GM23338 (cell line): Measurements from ENCODE around the gene HOXB5. TPM values are rescaled to one million over a fixed set of nuclear protein-coding genes. Genes with fewer than 3 reads are reported as not detected.

Experiments used
- ATAC-seq: fragments of 200-7000 bp; cut with Tn5 transposase; 3 replicates; pipeline ENCODE4 v1.9.1; 2020
- DNase-seq: peaks from one replicate; pipeline ENCODE4 v3.0.0-alpha.2; 2015; ENCODE audit warnings: low spot score
- H2AFZ ChIP-seq: fragments of 200-600 bp; sonication (generic); 2 replicates; pipeline ENCODE4 v1.8.0; 2016; ENCODE audit warnings: antibody characterized with exemption, mild to moderate bottlenecking, moderate library complexity
- H3F3A ChIP-seq: fragments of 200-600 bp; sonication (generic); replicated peaks from 2 replicates; pipeline ENCODE4 v1.8.0; 2017; ENCODE audit warnings: antibody characterized with exemption, mixed run types, low read depth
- H3K27ac ChIP-seq: fragments of 200-600 bp; sonication (generic); 2 replicates; pipeline ENCODE4 v1.6.1; 2016; ENCODE audit warnings: low read depth
- H3K27me3 ChIP-seq: fragments of 200-600 bp; sonication (generic); 2 replicates; pipeline ENCODE4 v1.8.0; 2016; ENCODE audit warnings: mild to moderate bottlenecking, mixed run types, moderate library complexity; ENCODE audit not compliant: insufficient read depth
- H3K36me3 ChIP-seq: fragments of 200-600 bp; sonication (generic); 2 replicates; pipeline ENCODE4 v1.8.0; 2016; ENCODE audit warnings: mild to moderate bottlenecking; ENCODE audit not compliant: insufficient read depth
- H3K4me1 ChIP-seq: fragments of 200-600 bp; sonication (generic); 2 replicates; pipeline ENCODE4 v1.8.0; 2016; ENCODE audit warnings: mild to moderate bottlenecking, moderate library complexity; ENCODE audit not compliant: insufficient read depth
- H3K4me2 ChIP-seq: fragments of 200-600 bp; sonication (generic); 2 replicates; pipeline ENCODE4 v1.7.1; 2017; ENCODE audit warnings: mixed run types
- H3K4me3 ChIP-seq: fragments of 200-600 bp; sonication (generic); 2 replicates; pipeline ENCODE4 v1.6.1; 2016; ENCODE audit warnings: mixed run types
- H3K79me2 ChIP-seq: fragments of 200-600 bp; sonication (generic); replicated peaks from 2 replicates; pipeline ENCODE4 v1.8.0; 2017; ENCODE audit warnings: mild to moderate bottlenecking; ENCODE audit not compliant: insufficient read depth
- H3K9me2 ChIP-seq: fragments of 200-600 bp; sonication (generic); 2 replicates; pipeline ENCODE4 v1.8.0; 2017; ENCODE audit not compliant: insufficient read depth
- H4K20me1 ChIP-seq: fragments of 200-600 bp; sonication (generic); replicated peaks from 2 replicates; pipeline ENCODE4 v1.8.0; 2017; ENCODE audit warnings: mild to moderate bottlenecking; ENCODE audit not compliant: insufficient read depth
- H3K27ac Mint-ChIP-seq: 2 replicates; pipeline ENCODE4 v1.8.0; 2020; ENCODE audit warnings: inconsistent platforms, mild to moderate bottlenecking, moderate library complexity, mixed read lengths
- H3K27me3 Mint-ChIP-seq: 3 replicates; pipeline ENCODE4 v1.8.0; 2022; ENCODE audit warnings: low read depth, mild to moderate bottlenecking, moderate library complexity, mixed read lengths, inconsistent platforms; ENCODE audit not compliant: insufficient read depth, poor library complexity
- H3K36me3 Mint-ChIP-seq: 3 replicates; pipeline ENCODE4 v1.8.0; 2021; ENCODE audit warnings: low read depth, mild to moderate bottlenecking, inconsistent platforms, moderate library complexity, mixed read lengths
- H3K4me1 Mint-ChIP-seq: 3 replicates; pipeline ENCODE4 v1.8.0; 2020; ENCODE audit warnings: mild to moderate bottlenecking, inconsistent platforms, mixed read lengths
- H3K4me3 Mint-ChIP-seq: 3 replicates; pipeline ENCODE4 v1.8.0; 2021; ENCODE audit warnings: moderate library complexity, mild to moderate bottlenecking, inconsistent platforms, mixed read lengths
- H3K9me3 Mint-ChIP-seq: 3 replicates; pipeline ENCODE4 v1.8.0; 2020; ENCODE audit warnings: moderate library complexity, mild to moderate bottlenecking, inconsistent platforms, mixed read lengths
- CREB1 ChIP-seq: fragments of 250-450 bp; sonication (Bioruptor Pico); IDR thresholded peaks from 2 replicates; pipeline ENCODE4 v1.5.0; 2020; ENCODE audit warnings: low read depth, mild to moderate bottlenecking, moderate library complexity
- EZH2 ChIP-seq: fragments of 200-600 bp; sonication (generic); IDR thresholded peaks from one replicate; pipeline ENCODE4 v1.8.0; 2017; ENCODE audit warnings: antibody characterized with exemption, mild to moderate bottlenecking, low read depth; ENCODE audit not compliant: unreplicated experiment
- JUNB ChIP-seq: IDR thresholded peaks from one replicate; pipeline ENCODE4 v1.6.1; 2016; ENCODE audit warnings: antibody characterized with exemption; ENCODE audit not compliant: unreplicated experiment
- NANOG ChIP-seq: IDR thresholded peaks from 2 replicates; pipeline ENCODE4 v1.6.1; 2016; ENCODE audit warnings: antibody characterized with exemption, borderline replicate concordance
- POLR2AphosphoS5 ChIP-seq: IDR thresholded peaks from 2 replicates; pipeline ENCODE4 v1.6.1; 2016; ENCODE audit warnings: antibody characterized with exemption, low read depth
- STAT1 ChIP-seq: IDR thresholded peaks from one replicate; pipeline ENCODE4 v1.6.1; 2016; ENCODE audit warnings: antibody characterized with exemption; ENCODE audit not compliant: unreplicated experiment
- ZNF114 ChIP-seq: fragments of 250-450 bp; sonication (Bioruptor Pico); IDR thresholded peaks from 2 replicates; pipeline ENCODE4 v1.5.0; 2020; ENCODE audit warnings: mild to moderate bottlenecking, moderate library complexity
- ZNF331 ChIP-seq: fragments of 250-450 bp; sonication (Bioruptor Pico); IDR thresholded peaks from 2 replicates; pipeline ENCODE4 v1.5.0; 2020; ENCODE audit warnings: low read depth, mild to moderate bottlenecking, moderate library complexity
- polyA plus RNA-seq: library from polyadenylated mRNA; unstranded; fragments of >200 nt; fragmentation: Nextera tagmentation; extraction: Ambion mirVana; gene quantifications from 2 replicates; pipeline ENCODE4 v1.2.1, GENCODE V29; 2016
- total RNA-seq: library from RNA; depleted of rRNA; stranded (reverse); fragments of >200 nt; shearing (Covaris generic); gene quantifications from 2 replicates; pipeline ENCODE4 v1.2.3, GENCODE V29; 2014
- TF ChIP-seq, protein P1 (sequence below): IDR thresholded peaks from one replicate; pipeline ENCODE4 v1.6.1; 2018; ENCODE audit warnings: antibody characterized with exemption; ENCODE audit not compliant: unreplicated experiment
- TF ChIP-seq, protein P2 (sequence below): IDR thresholded peaks from 2 replicates; pipeline ENCODE4 v1.6.1; 2016; ENCODE audit warnings: antibody characterized with exemption
- TF ChIP-seq, protein P3 (sequence below), 2 experiments: fragments of 200-600 bp in 1 of 2; sonication (generic) in 1 of 2; conservative IDR thresholded peaks; 2 replicates each; pipeline versions ENCODE4 v1.5.1 to v1.6.1; 2016 to 2017; ENCODE audit warnings: antibody characterized with exemption in 2 of 2, low read depth in 2 of 2, mild to moderate bottlenecking in 2 of 2, moderate library complexity in 1 of 2
- TF ChIP-seq, protein P4 (sequence below): fragments of 250-450 bp; sonication (Bioruptor Pico); IDR thresholded peaks from 2 replicates; pipeline ENCODE4 v1.5.0; 2020; ENCODE audit warnings: mild to moderate bottlenecking, moderate library complexity

The HOXB5 gene
- total and polyA plus RNA-seq, 2 experiments from 2014 or later: not detected

DNA sequence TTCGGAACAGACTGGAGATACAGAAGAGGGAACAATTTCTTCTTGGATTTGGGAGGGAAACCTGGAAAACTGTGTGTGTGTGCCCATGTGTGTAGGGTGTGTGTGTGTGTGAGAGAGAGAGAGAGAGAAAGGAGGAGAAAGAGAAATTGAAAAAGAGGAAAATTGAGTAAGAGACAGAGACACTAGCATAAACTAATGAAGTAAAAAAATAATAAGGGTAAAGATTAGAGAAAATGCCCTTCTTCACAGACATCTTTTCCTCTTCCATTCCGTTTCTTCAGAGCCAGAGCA, 34.8 kb downstream of the HOXB5 start:
- Histone ChIP-seq H3F3A (peaks cover 53% of the 10 kb centered on the region), H3K36me3 (no peaks in the 10 kb centered on the region), H2AFZ (no peak overlapping the region), H3K4me1 (peaks cover 52% of the 10 kb centered on the region), H3K27me3 (peaks cover 100% of the 10 kb centered on the region), H3K79me2 (no peaks in the 10 kb centered on the region), H3K9me2 (no peaks in the 10 kb centered on the region), H4K20me1 (peaks cover 67% of the 10 kb centered on the region), H3K27ac (no peak overlapping the region), H3K4me3 (no peak overlapping the region), H3K4me2 (no peak overlapping the region)
- H3K36me3 Mint-ChIP-seq: no peaks in the 10 kb centered on the region
- no peak overlapping the region for H3K27ac Mint-ChIP-seq
- H3K9me3 Mint-ChIP-seq: no peaks in the 10 kb centered on the region; the same call in 2 of the 3 replicates
- ATAC-seq: no peak
- peaks cover 99% of the 10 kb centered on the region for H3K27me3 Mint-ChIP-seq
- DNase-seq: no peak
- H3K4me3 Mint-ChIP-seq: no peak overlapping the region
- TF ChIP-seq NANOG: no peak
- TF ChIP-seq, protein P1, sequence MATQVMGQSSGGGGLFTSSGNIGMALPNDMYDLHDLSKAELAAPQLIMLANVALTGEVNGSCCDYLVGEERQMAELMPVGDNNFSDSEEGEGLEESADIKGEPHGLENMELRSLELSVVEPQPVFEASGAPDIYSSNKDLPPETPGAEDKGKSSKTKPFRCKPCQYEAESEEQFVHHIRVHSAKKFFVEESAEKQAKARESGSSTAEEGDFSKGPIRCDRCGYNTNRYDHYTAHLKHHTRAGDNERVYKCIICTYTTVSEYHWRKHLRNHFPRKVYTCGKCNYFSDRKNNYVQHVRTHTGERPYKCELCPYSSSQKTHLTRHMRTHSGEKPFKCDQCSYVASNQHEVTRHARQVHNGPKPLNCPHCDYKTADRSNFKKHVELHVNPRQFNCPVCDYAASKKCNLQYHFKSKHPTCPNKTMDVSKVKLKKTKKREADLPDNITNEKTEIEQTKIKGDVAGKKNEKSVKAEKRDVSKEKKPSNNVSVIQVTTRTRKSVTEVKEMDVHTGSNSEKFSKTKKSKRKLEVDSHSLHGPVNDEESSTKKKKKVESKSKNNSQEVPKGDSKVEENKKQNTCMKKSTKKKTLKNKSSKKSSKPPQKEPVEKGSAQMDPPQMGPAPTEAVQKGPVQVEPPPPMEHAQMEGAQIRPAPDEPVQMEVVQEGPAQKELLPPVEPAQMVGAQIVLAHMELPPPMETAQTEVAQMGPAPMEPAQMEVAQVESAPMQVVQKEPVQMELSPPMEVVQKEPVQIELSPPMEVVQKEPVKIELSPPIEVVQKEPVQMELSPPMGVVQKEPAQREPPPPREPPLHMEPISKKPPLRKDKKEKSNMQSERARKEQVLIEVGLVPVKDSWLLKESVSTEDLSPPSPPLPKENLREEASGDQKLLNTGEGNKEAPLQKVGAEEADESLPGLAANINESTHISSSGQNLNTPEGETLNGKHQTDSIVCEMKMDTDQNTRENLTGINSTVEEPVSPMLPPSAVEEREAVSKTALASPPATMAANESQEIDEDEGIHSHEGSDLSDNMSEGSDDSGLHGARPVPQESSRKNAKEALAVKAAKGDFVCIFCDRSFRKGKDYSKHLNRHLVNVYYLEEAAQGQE: no peak
- TF ChIP-seq, protein P2, sequence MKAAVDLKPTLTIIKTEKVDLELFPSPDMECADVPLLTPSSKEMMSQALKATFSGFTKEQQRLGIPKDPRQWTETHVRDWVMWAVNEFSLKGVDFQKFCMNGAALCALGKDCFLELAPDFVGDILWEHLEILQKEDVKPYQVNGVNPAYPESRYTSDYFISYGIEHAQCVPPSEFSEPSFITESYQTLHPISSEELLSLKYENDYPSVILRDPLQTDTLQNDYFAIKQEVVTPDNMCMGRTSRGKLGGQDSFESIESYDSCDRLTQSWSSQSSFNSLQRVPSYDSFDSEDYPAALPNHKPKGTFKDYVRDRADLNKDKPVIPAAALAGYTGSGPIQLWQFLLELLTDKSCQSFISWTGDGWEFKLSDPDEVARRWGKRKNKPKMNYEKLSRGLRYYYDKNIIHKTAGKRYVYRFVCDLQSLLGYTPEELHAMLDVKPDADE: no peak
- TF ChIP-seq, protein P3, sequence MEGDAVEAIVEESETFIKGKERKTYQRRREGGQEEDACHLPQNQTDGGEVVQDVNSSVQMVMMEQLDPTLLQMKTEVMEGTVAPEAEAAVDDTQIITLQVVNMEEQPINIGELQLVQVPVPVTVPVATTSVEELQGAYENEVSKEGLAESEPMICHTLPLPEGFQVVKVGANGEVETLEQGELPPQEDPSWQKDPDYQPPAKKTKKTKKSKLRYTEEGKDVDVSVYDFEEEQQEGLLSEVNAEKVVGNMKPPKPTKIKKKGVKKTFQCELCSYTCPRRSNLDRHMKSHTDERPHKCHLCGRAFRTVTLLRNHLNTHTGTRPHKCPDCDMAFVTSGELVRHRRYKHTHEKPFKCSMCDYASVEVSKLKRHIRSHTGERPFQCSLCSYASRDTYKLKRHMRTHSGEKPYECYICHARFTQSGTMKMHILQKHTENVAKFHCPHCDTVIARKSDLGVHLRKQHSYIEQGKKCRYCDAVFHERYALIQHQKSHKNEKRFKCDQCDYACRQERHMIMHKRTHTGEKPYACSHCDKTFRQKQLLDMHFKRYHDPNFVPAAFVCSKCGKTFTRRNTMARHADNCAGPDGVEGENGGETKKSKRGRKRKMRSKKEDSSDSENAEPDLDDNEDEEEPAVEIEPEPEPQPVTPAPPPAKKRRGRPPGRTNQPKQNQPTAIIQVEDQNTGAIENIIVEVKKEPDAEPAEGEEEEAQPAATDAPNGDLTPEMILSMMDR (conservative IDR thresholded peaks at IDR 0.05; ENCODE audit: low read depth in 2 of 2): no peak
- TF ChIP-seq, protein P4, sequence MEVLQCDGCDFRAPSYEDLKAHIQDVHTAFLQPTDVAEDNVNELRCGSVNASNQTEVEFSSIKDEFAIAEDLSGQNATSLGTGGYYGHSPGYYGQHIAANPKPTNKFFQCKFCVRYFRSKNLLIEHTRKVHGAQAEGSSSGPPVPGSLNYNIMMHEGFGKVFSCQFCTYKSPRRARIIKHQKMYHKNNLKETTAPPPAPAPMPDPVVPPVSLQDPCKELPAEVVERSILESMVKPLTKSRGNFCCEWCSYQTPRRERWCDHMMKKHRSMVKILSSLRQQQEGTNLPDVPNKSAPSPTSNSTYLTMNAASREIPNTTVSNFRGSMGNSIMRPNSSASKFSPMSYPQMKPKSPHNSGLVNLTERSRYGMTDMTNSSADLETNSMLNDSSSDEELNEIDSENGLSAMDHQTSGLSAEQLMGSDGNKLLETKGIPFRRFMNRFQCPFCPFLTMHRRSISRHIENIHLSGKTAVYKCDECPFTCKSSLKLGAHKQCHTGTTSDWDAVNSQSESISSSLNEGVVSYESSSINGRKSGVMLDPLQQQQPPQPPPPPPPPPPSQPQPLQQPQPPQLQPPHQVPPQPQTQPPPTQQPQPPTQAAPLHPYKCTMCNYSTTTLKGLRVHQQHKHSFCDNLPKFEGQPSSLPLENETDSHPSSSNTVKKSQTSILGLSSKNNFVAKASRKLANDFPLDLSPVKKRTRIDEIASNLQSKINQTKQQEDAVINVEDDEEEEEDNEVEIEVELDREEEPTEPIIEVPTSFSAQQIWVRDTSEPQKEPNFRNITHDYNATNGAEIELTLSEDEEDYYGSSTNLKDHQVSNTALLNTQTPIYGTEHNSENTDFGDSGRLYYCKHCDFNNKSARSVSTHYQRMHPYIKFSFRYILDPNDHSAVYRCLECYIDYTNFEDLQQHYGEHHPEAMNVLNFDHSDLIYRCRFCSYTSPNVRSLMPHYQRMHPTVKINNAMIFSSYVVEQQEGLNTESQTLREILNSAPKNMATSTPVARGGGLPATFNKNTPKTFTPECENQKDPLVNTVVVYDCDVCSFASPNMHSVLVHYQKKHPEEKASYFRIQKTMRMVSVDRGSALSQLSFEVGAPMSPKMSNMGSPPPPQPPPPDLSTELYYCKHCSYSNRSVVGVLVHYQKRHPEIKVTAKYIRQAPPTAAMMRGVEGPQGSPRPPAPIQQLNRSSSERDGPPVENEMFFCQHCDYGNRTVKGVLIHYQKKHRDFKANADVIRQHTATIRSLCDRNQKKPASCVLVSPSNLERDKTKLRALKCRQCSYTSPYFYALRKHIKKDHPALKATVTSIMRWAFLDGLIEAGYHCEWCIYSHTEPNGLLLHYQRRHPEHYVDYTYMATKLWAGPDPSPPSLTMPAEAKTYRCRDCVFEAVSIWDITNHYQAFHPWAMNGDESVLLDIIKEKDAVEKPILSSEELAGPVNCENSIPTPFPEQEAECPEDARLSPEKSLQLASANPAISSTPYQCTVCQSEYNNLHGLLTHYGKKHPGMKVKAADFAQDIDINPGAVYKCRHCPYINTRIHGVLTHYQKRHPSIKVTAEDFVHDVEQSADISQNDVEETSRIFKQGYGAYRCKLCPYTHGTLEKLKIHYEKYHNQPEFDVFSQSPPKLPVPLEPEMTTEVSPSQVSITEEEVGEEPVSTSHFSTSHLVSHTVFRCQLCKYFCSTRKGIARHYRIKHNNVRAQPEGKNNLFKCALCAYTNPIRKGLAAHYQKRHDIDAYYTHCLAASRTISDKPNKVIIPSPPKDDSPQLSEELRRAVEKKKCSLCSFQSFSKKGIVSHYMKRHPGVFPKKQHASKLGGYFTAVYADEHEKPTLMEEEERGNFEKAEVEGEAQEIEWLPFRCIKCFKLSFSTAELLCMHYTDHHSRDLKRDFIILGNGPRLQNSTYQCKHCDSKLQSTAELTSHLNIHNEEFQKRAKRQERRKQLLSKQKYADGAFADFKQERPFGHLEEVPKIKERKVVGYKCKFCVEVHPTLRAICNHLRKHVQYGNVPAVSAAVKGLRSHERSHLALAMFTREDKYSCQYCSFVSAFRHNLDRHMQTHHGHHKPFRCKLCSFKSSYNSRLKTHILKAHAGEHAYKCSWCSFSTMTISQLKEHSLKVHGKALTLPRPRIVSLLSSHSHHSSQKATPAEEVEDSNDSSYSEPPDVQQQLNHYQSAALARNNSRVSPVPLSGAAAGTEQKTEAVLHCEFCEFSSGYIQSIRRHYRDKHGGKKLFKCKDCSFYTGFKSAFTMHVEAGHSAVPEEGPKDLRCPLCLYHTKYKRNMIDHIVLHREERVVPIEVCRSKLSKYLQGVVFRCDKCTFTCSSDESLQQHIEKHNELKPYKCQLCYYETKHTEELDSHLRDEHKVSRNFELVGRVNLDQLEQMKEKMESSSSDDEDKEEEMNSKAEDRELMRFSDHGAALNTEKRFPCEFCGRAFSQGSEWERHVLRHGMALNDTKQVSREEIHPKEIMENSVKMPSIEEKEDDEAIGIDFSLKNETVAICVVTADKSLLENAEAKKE (CRISPR knock-in tag): no peak
- no peak for TF ChIP-seq JUNB
- no peak for TF ChIP-seq EZH2
- no peak for TF ChIP-seq ZNF114
- no peak for TF ChIP-seq STAT1
- TF ChIP-seq CREB1 (CRISPR knock-in tag): no peak
- no peak for TF ChIP-seq POLR2AphosphoS5
- no peak for TF ChIP-seq ZNF331 (CRISPR knock-in tag)
- H3K4me1 Mint-ChIP-seq: peaks cover 27% of the 10 kb centered on the region
